AG04450 (cell line): Measurements from ENCODE around the gene MDC1. TPM values are rescaled to one million over a fixed set of nuclear protein-coding genes. Genes with fewer than 3 reads are reported as not detected.

Experiments
- CTCF ChIA-PET: fragments of 300-600, 350-600 bp; formaldehyde crosslinking; extraction: SDS; loops from one replicate; lab custom pipeline; 2022; ENCODE audit warnings: antibody characterized with exemption, inconsistent platforms; lab: Charles Lee
- POLR2A ChIA-PET: fragments of 350-600 bp; formaldehyde crosslinking; extraction: SDS; loops from one replicate; lab custom pipeline; 2021; ENCODE audit warnings: antibody characterized with exemption, inconsistent platforms; lab: Yijun Ruan, JAX
- DNase-seq: peaks from one replicate; pipeline ENCODE4 v3.0.0-alpha.2; 2011; ENCODE audit warnings: low read depth, low spot score
- H3K27ac ChIP-seq: one replicate; pipeline ENCODE4 v1.5.1; 2012; ENCODE audit warnings: low read depth, low read length, control low read depth
- H3K27me3 ChIP-seq: one replicate; pipeline ENCODE4 v1.6.0; 2012; ENCODE audit warnings: low read length; ENCODE audit not compliant: control insufficient read depth, insufficient read depth
- H3K4me3 ChIP-seq: 2 replicates; pipeline ENCODE4 v1.5.1; 2011; ENCODE audit warnings: mild to moderate bottlenecking, low read depth, low read length, control low read depth
- H3K9me3 ChIP-seq: 2 replicates; pipeline ENCODE4 v1.5.1; 2012; ENCODE audit warnings: low read length; ENCODE audit not compliant: control insufficient read depth, insufficient read depth
- polyA plus RNA-seq: library from polyadenylated mRNA; depleted of rRNA; stranded (reverse); fragments of >200 nt; gene quantifications from 2 replicates; pipeline ENCODE4 v1.2.3, GENCODE V29; 2011
- TF ChIP-seq, protein P1 (sequence below): IDR thresholded peaks from 2 replicates; pipeline ENCODE4 v1.5.1; 2011; ENCODE audit warnings: low read depth, low read length, control low read depth, inconsistent platforms

Gene MDC1
- polyA plus RNA-seq, 1 experiment, result 4.1 TPM

DNA sequence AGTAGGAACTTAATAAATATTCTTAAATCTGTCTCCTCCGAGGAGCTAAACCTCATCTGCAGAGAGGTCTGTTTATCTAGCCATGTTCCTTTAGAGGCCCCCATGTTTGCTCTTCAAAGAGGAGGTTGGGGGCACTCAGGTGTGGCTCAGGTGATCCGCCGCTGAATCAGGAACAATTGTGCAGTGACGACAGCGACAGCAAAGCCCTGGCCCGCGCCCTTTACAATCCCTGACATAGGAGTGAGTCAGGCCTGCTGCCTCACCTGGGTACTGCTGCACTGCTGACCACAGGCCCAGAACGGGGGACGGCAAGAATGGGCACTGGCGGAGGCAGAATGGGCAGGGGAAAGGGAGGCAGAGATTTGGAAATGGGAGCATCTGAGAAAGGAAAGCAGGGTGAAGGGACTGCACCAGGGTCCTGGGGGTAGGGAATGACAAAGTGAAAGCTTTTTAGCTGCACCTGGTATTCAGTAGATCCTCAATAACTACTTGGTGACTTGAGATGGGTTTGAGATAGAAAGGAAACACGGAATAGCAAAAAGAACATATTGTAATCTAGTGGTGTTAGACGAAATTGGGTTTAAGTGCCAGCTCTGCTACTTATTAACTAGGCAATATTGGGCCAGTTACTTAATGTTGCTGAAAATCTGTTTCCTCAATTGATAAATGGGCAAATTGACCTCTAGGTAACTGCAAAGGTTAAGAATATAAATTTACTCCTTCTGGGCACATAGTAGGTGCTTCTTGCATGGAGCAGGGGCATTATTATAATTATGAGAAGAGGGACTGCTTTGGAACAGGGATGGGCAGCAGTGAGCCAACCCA lies 32.7 kb upstream of the MDC1 start:
- Histone ChIP-seq H3K27me3 (no peaks in the 10 kb centered on the region), H3K27ac (peak overlapping the region; percentile 31), H3K4me3 (no peak overlapping the region), H3K9me3 (no peaks in the 10 kb centered on the region; the same call in 1 of the 2 replicates)
- ChIA-PET CTCF (interaction anchor here (0.5 to 1.1 kb wide), 3 partner anchors 72 to 164 kb away, joined by 3 to 5 read pairs (median 3); no protein-coding TSS in a partner anchor), POLR2A (interaction anchor here (1.0 kb wide), 1 partner anchor 70 kb away, joined by 4 read pairs; no protein-coding TSS in a partner anchor)
- DNase-seq, result no peak
- TF ChIP-seq, protein P1, sequence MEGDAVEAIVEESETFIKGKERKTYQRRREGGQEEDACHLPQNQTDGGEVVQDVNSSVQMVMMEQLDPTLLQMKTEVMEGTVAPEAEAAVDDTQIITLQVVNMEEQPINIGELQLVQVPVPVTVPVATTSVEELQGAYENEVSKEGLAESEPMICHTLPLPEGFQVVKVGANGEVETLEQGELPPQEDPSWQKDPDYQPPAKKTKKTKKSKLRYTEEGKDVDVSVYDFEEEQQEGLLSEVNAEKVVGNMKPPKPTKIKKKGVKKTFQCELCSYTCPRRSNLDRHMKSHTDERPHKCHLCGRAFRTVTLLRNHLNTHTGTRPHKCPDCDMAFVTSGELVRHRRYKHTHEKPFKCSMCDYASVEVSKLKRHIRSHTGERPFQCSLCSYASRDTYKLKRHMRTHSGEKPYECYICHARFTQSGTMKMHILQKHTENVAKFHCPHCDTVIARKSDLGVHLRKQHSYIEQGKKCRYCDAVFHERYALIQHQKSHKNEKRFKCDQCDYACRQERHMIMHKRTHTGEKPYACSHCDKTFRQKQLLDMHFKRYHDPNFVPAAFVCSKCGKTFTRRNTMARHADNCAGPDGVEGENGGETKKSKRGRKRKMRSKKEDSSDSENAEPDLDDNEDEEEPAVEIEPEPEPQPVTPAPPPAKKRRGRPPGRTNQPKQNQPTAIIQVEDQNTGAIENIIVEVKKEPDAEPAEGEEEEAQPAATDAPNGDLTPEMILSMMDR, result no peak

DNA sequence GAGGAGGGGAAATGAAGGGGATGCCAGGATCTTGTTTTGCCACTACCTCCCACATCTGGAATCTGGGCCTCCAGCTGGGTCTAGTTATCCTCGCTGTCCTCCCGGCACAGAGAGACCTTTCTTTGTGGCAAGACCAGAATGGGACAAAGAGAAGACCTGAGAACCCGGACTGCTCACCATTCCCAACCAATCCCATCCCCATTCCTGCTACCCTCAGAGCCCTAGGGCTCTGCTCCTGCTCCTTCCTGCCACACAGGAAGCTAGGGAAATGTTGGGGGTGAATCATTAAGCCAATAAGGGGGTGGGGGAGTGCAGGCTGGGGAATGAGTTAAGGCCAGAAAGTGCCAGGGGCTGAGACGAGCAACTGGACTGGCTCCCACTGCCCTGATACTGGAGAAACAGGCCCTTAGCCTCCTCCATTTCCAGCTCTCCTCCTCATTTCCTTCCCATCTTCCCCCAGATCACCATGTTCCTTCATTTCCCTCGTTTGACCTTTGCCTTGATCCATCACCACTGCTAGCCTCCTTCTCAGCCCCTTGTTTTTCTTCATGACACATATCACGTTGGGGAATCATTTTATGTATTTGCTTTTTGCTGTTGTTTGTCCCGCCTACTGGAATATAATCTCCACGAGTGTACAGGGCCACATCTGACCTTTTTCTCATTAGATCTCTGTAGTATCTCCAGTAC lies 31.9 kb upstream of the MDC1 start:
- POLR2A ChIA-PET, result interaction anchor here (0.8 to 1.0 kb wide), 2 partner anchors 22 to 71 kb away, joined by 3 to 4 read pairs; no protein-coding TSS in a partner anchor
- DNase-seq, result no peak
- Histone ChIP-seq H3K4me3 (no peak overlapping the region), H3K27ac (peak overlapping the region; percentile 52), H3K9me3 (no peaks in the 10 kb centered on the region; the same call in 1 of the 2 replicates), H3K27me3 (no peaks in the 10 kb centered on the region)
- TF ChIP-seq, protein P1, result no peak
- CTCF ChIA-PET, result interaction anchor here (0.5 to 1.1 kb wide), 2 partner anchors 73 to 98 kb away, joined by 3 read pairs; no protein-coding TSS in a partner anchor

DNA sequence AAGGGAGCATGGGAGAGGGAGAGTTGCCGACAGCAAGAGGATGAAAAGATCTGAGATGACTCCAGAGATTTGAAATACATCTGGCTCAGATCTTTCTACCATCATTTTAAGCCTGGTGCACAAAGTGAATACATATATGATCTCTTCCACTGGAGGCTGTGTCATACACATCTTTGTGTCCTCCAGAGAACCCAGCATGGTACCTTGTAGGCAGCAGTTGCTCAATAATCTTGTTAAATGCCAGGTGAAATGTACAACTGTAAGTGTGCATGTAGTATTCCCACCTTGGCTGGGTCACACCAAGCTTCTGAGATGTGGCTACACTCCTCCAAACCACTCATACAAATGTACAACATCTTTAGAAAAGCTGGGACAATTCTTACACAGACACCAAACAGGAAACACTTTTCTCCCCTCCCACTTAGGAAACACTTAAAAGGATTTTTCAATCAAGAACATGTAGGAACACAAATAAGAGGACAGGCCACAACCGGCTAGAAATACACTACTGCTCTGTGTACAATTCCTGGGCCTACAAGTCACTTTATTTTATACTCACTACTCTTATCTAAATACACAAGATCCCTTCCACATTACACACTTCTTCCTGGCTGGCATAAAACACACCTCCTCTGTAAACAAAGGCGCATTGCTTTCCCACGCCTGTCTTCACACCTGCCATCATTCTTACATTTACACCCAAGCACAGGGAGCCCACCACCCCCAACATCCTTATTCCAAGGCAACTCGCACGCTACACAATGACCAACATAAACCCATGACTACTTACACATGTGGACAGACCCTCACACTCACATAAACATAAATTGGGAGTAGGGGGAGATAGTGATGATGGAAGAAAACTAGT lies 31.1 kb upstream of the MDC1 start:
- Histone ChIP-seq H3K27me3 (no peaks in the 10 kb centered on the region), H3K4me3 (no peak overlapping the region), H3K9me3 (no peaks in the 10 kb centered on the region; the same call in 1 of the 2 replicates), H3K27ac (peak overlapping the region; percentile 54)
- TF ChIP-seq, protein P1, result no peak
- no peak for DNase-seq
- POLR2A ChIA-PET, result interaction anchor here (0.8 to 1.0 kb wide), 2 partner anchors 22 to 72 kb away, joined by 3 to 4 read pairs; no protein-coding TSS in a partner anchor
- CTCF ChIA-PET, result interaction anchor here (0.7 to 1.1 kb wide), 2 partner anchors 73 to 74 kb away, joined by 3 to 4 read pairs; no protein-coding TSS in a partner anchor

DNA sequence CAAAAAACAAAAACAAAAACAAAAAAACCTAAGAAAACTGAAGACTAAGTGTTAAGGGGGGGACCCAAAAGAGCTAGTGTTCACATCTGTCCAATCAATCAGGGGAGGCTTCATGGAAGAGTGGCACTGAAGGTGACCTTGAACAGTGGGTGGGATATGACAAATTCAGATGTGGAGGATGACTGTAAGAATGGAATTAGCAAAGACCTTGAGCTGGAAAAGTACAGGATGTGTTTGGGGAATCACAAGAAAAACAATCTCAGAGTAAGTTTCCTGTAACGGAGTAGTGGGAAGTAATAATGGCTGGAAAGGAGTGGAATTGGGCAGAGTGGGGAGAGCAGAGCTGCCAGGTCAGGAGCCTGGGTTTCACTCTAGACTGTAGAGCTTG lies 30.2 kb upstream of the MDC1 start:
- no peak overlapping the region for H3K27ac ChIP-seq
- POLR2A ChIA-PET, result no interaction called here
- H3K27me3 ChIP-seq, result no peaks in the 10 kb centered on the region
- no peak for DNase-seq
- no peak overlapping the region for H3K4me3 ChIP-seq
- CTCF ChIA-PET, result interaction anchor here (0.6 to 1.1 kb wide), 5 partner anchors 13 to 80 kb away, joined by 3 to 8 read pairs (median 3); no protein-coding TSS in a partner anchor
- TF ChIP-seq, protein P1, result no peak
- no peaks in the 10 kb centered on the region; the same call in 1 of the 2 replicates for H3K9me3 ChIP-seq
